ENCODE results near the gene MACROH2A2. TPM values are rescaled to one million over a fixed set of nuclear protein-coding genes. Genes with fewer than 3 reads are reported as not detected.
"Not testable (repeated sequence)": the region's sequence is repeated elsewhere in the genome, so short reads cannot be mapped to it uniquely, and the experiment has no call there.

MACROH2A2 gene
- total RNA-seq, 1 experiment from 2014 or later: 47.4 TPM

- H3K27me3 ChIP-seq (ENCODE audit: control insufficient read depth, insufficient read depth, low read length): no peaks in the 10 kb centered on the region
- H3K36me3 ChIP-seq (replicated peaks; ENCODE audit: control insufficient read depth, insufficient read depth, low read length): peaks cover 8% of the 10 kb centered on the region
- no peak for DNase-seq
- no peak overlapping the region for H3K4me3 ChIP-seq (ENCODE audit: insufficient read depth, low read depth, low read length)
Measured at GRCh38 chr10:70158113-70158512, 105.5 kb downstream of the MACROH2A2 start.

- not testable (repeated sequence) for H3K27me3 ChIP-seq (ENCODE audit: control insufficient read depth, insufficient read depth, low read length); DNase-seq; H3K36me3 ChIP-seq (replicated peaks; ENCODE audit: control insufficient read depth, insufficient read depth, low read length); H3K4me3 ChIP-seq (ENCODE audit: insufficient read depth, low read depth, low read length)
Measured at GRCh38 chr10:70159366-70159765, 106.7 kb downstream of the MACROH2A2 start.

GRCh38 chr10:70160798-70161197, 108.2 kb downstream of the MACROH2A2 start:
- no peaks in the 10 kb centered on the region for H3K27me3 ChIP-seq (ENCODE audit: control insufficient read depth, insufficient read depth, low read length)
- peaks cover 3% of the 10 kb centered on the region for H3K36me3 ChIP-seq (replicated peaks; ENCODE audit: control insufficient read depth, insufficient read depth, low read length)
- no peak overlapping the region for H3K4me3 ChIP-seq (ENCODE audit: insufficient read depth, low read depth, low read length)
- no peak for DNase-seq

Other genes with a start within 250 kb of the MACROH2A2 start
- gene AIFM2, start 80.0 kb downstream of the MACROH2A2 start, total RNA-seq (2014; rRNA removed; shearing (Covaris generic)): 4.0 and 5.1 TPM in 2 replicates
- gene TYSND1, start 93.9 kb downstream of the MACROH2A2 start, total RNA-seq (2014; rRNA removed; shearing (Covaris generic)): 25.3 and 32.6 TPM in 2 replicates
- gene SAR1A, start 117.7 kb downstream of the MACROH2A2 start, total RNA-seq (2014; rRNA removed; shearing (Covaris generic)): 78.0 and 84.1 TPM in 2 replicates
- 207 and 232 TPM in 2 replicates for gene PPA1, start 180.6 kb downstream of the MACROH2A2 start, total RNA-seq (2014; rRNA removed; shearing (Covaris generic))
- not detected in 2 replicates for gene NPFFR1, start 231.2 kb downstream of the MACROH2A2 start, total RNA-seq (2014; rRNA removed; shearing (Covaris generic))

All from H7 (cell line).